ENCODE data around the gene CIRBP. TPM values are rescaled to one million over a fixed set of nuclear protein-coding genes. Genes with fewer than 3 reads are reported as not detected.

CIRBP gene
- total and polyA plus RNA-seq, 2 of the 13 experiments (the other 11 are each of a cell fraction or from before 2014, with no cell fraction given), result 133 to 140 TPM

GRCh38 chr19:1284293-1284978 is 15.3 kb downstream of the CIRBP start (continued):
- no peak for TF ChIP-seq HOXA7 (CRISPR knock-in tag; IDR thresholded peaks at IDR 0.05)
- TF ChIP-seq KLF12 (CRISPR knock-in tag; IDR thresholded peaks at IDR 0.05; ENCODE audit: borderline replicate concordance), result 0 out of 2 replicates have a peak, but pooled peaks have one; percentile 66
- TF ChIP-seq ZNF142 (CRISPR knock-in tag; IDR thresholded peaks at IDR 0.05), result no peak
- no peak for TF ChIP-seq PRDM4 (CRISPR knock-in tag; IDR thresholded peaks at IDR 0.05; ENCODE audit: borderline replicate concordance)
- no peak for TF ChIP-seq NAIF1 (CRISPR knock-in tag; IDR thresholded peaks at IDR 0.05; ENCODE audit: borderline replicate concordance)
- TF ChIP-seq TIGD3 (CRISPR knock-in tag; IDR thresholded peaks at IDR 0.05; ENCODE audit: borderline replicate concordance), result no peak
- no peak for TF ChIP-seq ISX (CRISPR knock-in tag; conservative IDR thresholded peaks at IDR 0.05)
- no peak for TF ChIP-seq KDM3A (CRISPR knock-in tag; IDR thresholded peaks at IDR 0.05; ENCODE audit: low read depth)
- TF ChIP-seq ZFP90 (CRISPR knock-in tag; IDR thresholded peaks at IDR 0.05; ENCODE audit: borderline replicate concordance), result no peak
- no peak for TF ChIP-seq THAP7 (CRISPR knock-in tag; IDR thresholded peaks at IDR 0.05)
- TF ChIP-seq FOXA3 (CRISPR knock-in tag; IDR thresholded peaks at IDR 0.05), result no peak
- TF ChIP-seq ATF2 (CRISPR knock-in tag; IDR thresholded peaks at IDR 0.05), result no peak
- TF ChIP-seq ZNF576 (CRISPR knock-in tag; IDR thresholded peaks at IDR 0.05), result no peak
- peak; percentile 82; the same call in 1 of the 2 replicates for TF ChIP-seq HBP1 (CRISPR knock-in tag; IDR thresholded peaks at IDR 0.05; ENCODE audit: low read depth)

All from HepG2 (cell line).